Vagina (tissue), 2 donors: ENCODE results near the gene KCNQ4. TPM values are rescaled to one million over a fixed set of nuclear protein-coding genes. Genes with fewer than 3 reads are reported as not detected.

Experiments used
- DNase-seq, 2 donors: peaks; one replicate each; pipeline ENCODE4 v3.0.0-alpha.2; 2017; ENCODE audit errors: extremely low spot score in 2 of 2
- H3K27ac ChIP-seq: fragments of 200-600 bp; sonication (generic); one replicate; pipeline ENCODE4 v1.5.1; 2019
- H3K27me3 ChIP-seq: fragments of 200-600 bp; sonication (generic); one replicate; pipeline ENCODE4 v1.5.1; 2019
- H3K36me3 ChIP-seq, 2 donors: fragments of 200-600 bp; sonication (generic); one replicate each; pipeline ENCODE4 v1.5.1; 2017 to 2019
- H3K4me1 ChIP-seq: fragments of 200-600 bp; sonication (generic); one replicate; pipeline ENCODE4 v1.5.1; 2019
- H3K4me3 ChIP-seq, 2 donors: fragments of 200-600 bp; sonication (generic); 1 replicate in 1 of 2; 2 replicates in 1 of 2; pipeline ENCODE4 v1.5.1; 2016 to 2019
- H3K9me3 ChIP-seq: fragments of 200-600 bp; sonication (generic); one replicate; pipeline ENCODE4 v1.5.1; 2019
- POLR2A ChIP-seq, 2 donors: fragments of 450-650 bp; IDR thresholded peaks; one replicate each; pipeline ENCODE4 v1.6.1; 2017; ENCODE audit warnings: antibody characterized with exemption in 2 of 2, mild to moderate bottlenecking in 2 of 2, moderate library complexity in 2 of 2
- POLR2AphosphoS5 ChIP-seq, 2 donors: sonication (generic); formaldehyde crosslinking; IDR thresholded peaks; one replicate each; pipeline ENCODE4 v1.9.0; 2017; ENCODE audit warnings: antibody characterized with exemption in 2 of 2, mild to moderate bottlenecking in 2 of 2, low read depth in 1 of 2; ENCODE audit not compliant: insufficient read depth in 1 of 2
- intact Hi-C: fragments of 100-400 bp; cut with DNase I; formaldehyde crosslinking; loops from one replicate; pipeline ENCODE4 v1.15.1; 2023
- total RNA-seq: library from RNA; depleted of rRNA; stranded (reverse); fragments of >200 nt; gene quantifications from one replicate; pipeline ENCODE4 v1.2.3, GENCODE V29; 2016
- TF ChIP-seq, protein P1 (sequence below), 3 experiments: fragments of 450-650 bp in 2 of 3; fragments of 200-600 bp in 1 of 3; sonication (generic) in 1 of 3; IDR thresholded peaks; one replicate each; pipeline ENCODE4 v1.5.1; 2017 to 2019; ENCODE audit warnings: antibody characterized with exemption in 3 of 3, mild to moderate bottlenecking in 2 of 3, moderate library complexity in 2 of 3

Gene KCNQ4
- total RNA-seq, 1 donor from 2014 or later, result 2.0 TPM

DNA sequence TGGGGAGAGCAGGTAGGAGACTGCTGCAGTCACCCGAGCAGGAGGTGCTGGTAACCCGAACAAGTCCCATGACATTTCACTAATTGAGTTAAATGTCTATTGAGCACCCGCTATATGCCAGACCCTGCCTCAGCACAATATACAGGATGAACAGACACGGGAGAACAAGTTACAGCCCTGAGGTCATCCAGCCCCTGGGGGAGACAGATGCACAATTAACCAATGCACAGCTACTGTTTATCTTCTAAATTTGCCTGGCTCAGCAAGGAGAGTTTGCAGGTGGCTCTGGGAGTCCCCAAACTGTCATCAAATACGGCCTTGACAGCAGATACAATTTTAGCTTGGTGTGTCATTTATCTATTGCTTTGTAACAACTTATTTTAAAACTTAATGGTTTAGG lies 60.5 kb downstream of the KCNQ4 start:
- no peaks in the 10 kb centered on the region for H3K9me3 ChIP-seq
- H3K36me3 ChIP-seq, result no peaks in the 10 kb centered on the region
- H3K4me1 ChIP-seq, result no peaks in the 10 kb centered on the region
- no peak for DNase-seq
- TF ChIP-seq POLR2AphosphoS5 (IDR thresholded peaks at IDR 0.05; ENCODE audit: insufficient read depth in 1 of 2, low read depth in 1 of 2), result no peak
- TF ChIP-seq, protein P1, sequence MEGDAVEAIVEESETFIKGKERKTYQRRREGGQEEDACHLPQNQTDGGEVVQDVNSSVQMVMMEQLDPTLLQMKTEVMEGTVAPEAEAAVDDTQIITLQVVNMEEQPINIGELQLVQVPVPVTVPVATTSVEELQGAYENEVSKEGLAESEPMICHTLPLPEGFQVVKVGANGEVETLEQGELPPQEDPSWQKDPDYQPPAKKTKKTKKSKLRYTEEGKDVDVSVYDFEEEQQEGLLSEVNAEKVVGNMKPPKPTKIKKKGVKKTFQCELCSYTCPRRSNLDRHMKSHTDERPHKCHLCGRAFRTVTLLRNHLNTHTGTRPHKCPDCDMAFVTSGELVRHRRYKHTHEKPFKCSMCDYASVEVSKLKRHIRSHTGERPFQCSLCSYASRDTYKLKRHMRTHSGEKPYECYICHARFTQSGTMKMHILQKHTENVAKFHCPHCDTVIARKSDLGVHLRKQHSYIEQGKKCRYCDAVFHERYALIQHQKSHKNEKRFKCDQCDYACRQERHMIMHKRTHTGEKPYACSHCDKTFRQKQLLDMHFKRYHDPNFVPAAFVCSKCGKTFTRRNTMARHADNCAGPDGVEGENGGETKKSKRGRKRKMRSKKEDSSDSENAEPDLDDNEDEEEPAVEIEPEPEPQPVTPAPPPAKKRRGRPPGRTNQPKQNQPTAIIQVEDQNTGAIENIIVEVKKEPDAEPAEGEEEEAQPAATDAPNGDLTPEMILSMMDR (IDR thresholded peaks at IDR 0.05), result no peak
- TF ChIP-seq POLR2A (IDR thresholded peaks at IDR 0.05), result no peak
- H3K27me3 ChIP-seq, result no peaks in the 10 kb centered on the region
- no peak overlapping the region for H3K4me3 ChIP-seq
- intact Hi-C loops, result loop anchor here (10.0 kb wide), 2 partner anchors 111 to 229 kb away; no protein-coding TSS in a partner anchor
- H3K27ac ChIP-seq, result no peak overlapping the region

GRCh38 chr1:40844887-40845878 lies 61.6 kb downstream of the KCNQ4 start:
- Histone ChIP-seq H3K4me1 (no peaks in the 10 kb centered on the region), H3K9me3 (no peaks in the 10 kb centered on the region), H3K36me3 (no peaks in the 10 kb centered on the region), H3K27ac (no peak overlapping the region), H3K4me3 (no peak overlapping the region), H3K27me3 (no peaks in the 10 kb centered on the region)
- intact Hi-C loops, result loop anchor here (10.0 kb wide), 2 partner anchors 110 to 230 kb away; no protein-coding TSS in a partner anchor
- TF ChIP-seq POLR2A (IDR thresholded peaks at IDR 0.05) (no peak), POLR2AphosphoS5 (IDR thresholded peaks at IDR 0.05; ENCODE audit: insufficient read depth in 1 of 2, low read depth in 1 of 2) (no peak)
- TF ChIP-seq, protein P1 (IDR thresholded peaks at IDR 0.05), result no peak
- DNase-seq, result no peak

- no peaks in the 10 kb centered on the region for H3K4me1 ChIP-seq
- no peak overlapping the region for H3K27ac ChIP-seq
- intact Hi-C loops, result loop anchor here (10.0 kb wide), 2 partner anchors 109 to 231 kb away; no protein-coding TSS in a partner anchor
These were observed 62.3 kb downstream of the KCNQ4 start for GRCh38 chr1:40845895-40846294.

GRCh38 chr1:40847023-40847745 lies 63.6 kb downstream of the KCNQ4 start:
- intact Hi-C loops, result loop anchor here (10.0 kb wide), 2 partner anchors 108 to 232 kb away; no protein-coding TSS in a partner anchor
- Histone ChIP-seq H3K4me3 (no peak overlapping the region), H3K27ac (no peak overlapping the region), H3K4me1 (no peaks in the 10 kb centered on the region), H3K36me3 (no peaks in the 10 kb centered on the region), H3K9me3 (no peaks in the 10 kb centered on the region), H3K27me3 (no peaks in the 10 kb centered on the region)
- no peak for TF ChIP-seq POLR2AphosphoS5 (IDR thresholded peaks at IDR 0.05; ENCODE audit: insufficient read depth in 1 of 2, low read depth in 1 of 2)
- no peak for TF ChIP-seq POLR2A (IDR thresholded peaks at IDR 0.05)
- TF ChIP-seq, protein P1 (IDR thresholded peaks at IDR 0.05), result no peak
- no peak for DNase-seq

More at GRCh38 chr1:40845895-40846294, 62.3 kb downstream of the KCNQ4 start:
- no peak for DNase-seq
- Histone ChIP-seq H3K4me3 (no peak overlapping the region), H3K27me3 (no peaks in the 10 kb centered on the region), H3K9me3 (no peaks in the 10 kb centered on the region), H3K36me3 (no peaks in the 10 kb centered on the region)
- TF ChIP-seq, protein P1 (IDR thresholded peaks at IDR 0.05), result no peak
- no peak for TF ChIP-seq POLR2AphosphoS5 (IDR thresholded peaks at IDR 0.05; ENCODE audit: insufficient read depth in 1 of 2, low read depth in 1 of 2)
- no peak for TF ChIP-seq POLR2A (IDR thresholded peaks at IDR 0.05)
